Uterus (tissue), 2 donors: ENCODE data around the gene TOX2.

Source experiments
- CTCF ChIP-seq, 4 experiments: fragments of 200-600 bp in 2 of 4; fragments of 450-650 bp in 2 of 4; sonication (generic) in 2 of 4; IDR thresholded peaks; one replicate each; pipeline ENCODE4 v1.5.1; 2016 to 2019; ENCODE audit warnings: antibody characterized with exemption in 4 of 4, mild to moderate bottlenecking in 2 of 4, moderate library complexity in 1 of 4
- POLR2A ChIP-seq, 2 donors: fragments of 450-650 bp; IDR thresholded peaks; one replicate each; pipeline ENCODE4 v1.6.1; 2016; ENCODE audit warnings: antibody characterized with exemption in 2 of 2, mild to moderate bottlenecking in 1 of 2, moderate library complexity in 1 of 2

- TF ChIP-seq CTCF (IDR thresholded peaks at IDR 0.05) (no peak), POLR2A (IDR thresholded peaks at IDR 0.05) (no peak)
These were observed 140.2 kb downstream of the TOX2 start for GRCh38 chr20:44054849-44055248.
